Duodenal mucosa (tissue), 2 donors: ENCODE measurements around the gene PARD3B.

Source experiments
- H3K27ac ChIP-seq: one replicate; pipeline ENCODE4 v1.7.0; 2013; ENCODE audit warnings: low read depth, low read length
- H3K27me3 ChIP-seq, 2 donors: one replicate each; pipeline ENCODE4 v1.7.0; 2013; ENCODE audit warnings: low read length in 2 of 2, control low read depth in 1 of 2; ENCODE audit not compliant: insufficient read depth in 2 of 2, control insufficient read depth in 1 of 2
- H3K36me3 ChIP-seq, 2 donors: one replicate each; pipeline ENCODE4 v1.7.0; 2013; ENCODE audit warnings: low read length in 2 of 2, control low read depth in 1 of 2; ENCODE audit not compliant: insufficient read depth in 2 of 2, control insufficient read depth in 1 of 2
- H3K4me1 ChIP-seq, 2 donors: one replicate each; pipeline ENCODE4 v1.7.0; 2013; ENCODE audit warnings: low read length in 2 of 2, control low read depth in 1 of 2; ENCODE audit not compliant: insufficient read depth in 2 of 2, control insufficient read depth in 1 of 2
- H3K4me3 ChIP-seq, 2 donors: one replicate each; pipeline ENCODE4 v1.7.0; 2013; ENCODE audit warnings: low read length in 2 of 2, low read depth in 1 of 2
- H3K9ac ChIP-seq, 2 donors: one replicate each; pipeline ENCODE4 v1.7.0; 2013; ENCODE audit warnings: low read length in 2 of 2, low read depth in 1 of 2
- H3K9me3 ChIP-seq, 2 donors: one replicate each; pipeline ENCODE4 v1.7.0; 2013; ENCODE audit warnings: low read length in 2 of 2, control low read depth in 1 of 2; ENCODE audit not compliant: control insufficient read depth in 1 of 2

The PARD3B gene

GRCh38 chr2:204706939-204707338 lies 161.7 kb downstream of the PARD3B start:
- no peak overlapping the region for H3K9ac ChIP-seq
- no peaks in the 10 kb centered on the region for H3K4me1 ChIP-seq
- H3K4me3 ChIP-seq, result no peak overlapping the region
- H3K27ac ChIP-seq, result no peak overlapping the region
- no peaks in the 10 kb centered on the region for H3K36me3 ChIP-seq
- no peaks in the 10 kb centered on the region for H3K9me3 ChIP-seq
- no peaks in the 10 kb centered on the region for H3K27me3 ChIP-seq

GRCh38 chr2:204713211-204713610 lies 167.9 kb downstream of the PARD3B start:
- Histone ChIP-seq H3K27ac (no peak overlapping the region), H3K9me3 (no peaks in the 10 kb centered on the region), H3K36me3 (no peaks in the 10 kb centered on the region), H3K27me3 (no peaks in the 10 kb centered on the region), H3K4me1 (no peaks in the 10 kb centered on the region), H3K9ac (no peak overlapping the region), H3K4me3 (no peak overlapping the region)

- Histone ChIP-seq H3K9ac (no peak overlapping the region), H3K27me3 (no peaks in the 10 kb centered on the region), H3K36me3 (no peaks in the 10 kb centered on the region), H3K27ac (no peak overlapping the region), H3K9me3 (no peaks in the 10 kb centered on the region), H3K4me1 (no peaks in the 10 kb centered on the region), H3K4me3 (no peak overlapping the region)
These were observed 170.1 kb downstream of the PARD3B start for GRCh38 chr2:204715361-204715760.

DNA sequence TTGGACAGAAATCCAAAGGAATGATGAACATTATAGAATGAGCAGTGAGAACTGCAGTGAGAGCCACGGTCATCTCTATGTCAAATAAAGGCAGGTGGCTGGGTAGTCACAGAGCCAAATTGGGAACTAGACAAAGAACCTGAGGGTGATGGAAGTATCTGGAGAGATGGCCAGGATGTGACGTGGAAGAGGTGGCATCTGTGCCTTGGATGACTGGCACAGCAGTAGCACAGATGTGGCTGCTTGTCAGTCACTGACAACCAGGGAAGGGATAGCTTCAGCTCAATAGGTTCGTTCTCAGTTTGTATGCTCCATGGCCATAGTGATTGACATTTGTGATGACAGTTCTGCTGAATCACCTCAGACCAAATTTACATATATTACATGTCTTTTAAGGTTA lies 172.3 kb downstream of the PARD3B start:
- Histone ChIP-seq H3K9me3 (no peaks in the 10 kb centered on the region), H3K27me3 (no peaks in the 10 kb centered on the region), H3K4me1 (no peaks in the 10 kb centered on the region), H3K27ac (no peak overlapping the region), H3K9ac (no peak overlapping the region), H3K4me3 (no peak overlapping the region), H3K36me3 (no peaks in the 10 kb centered on the region)

GRCh38 chr2:204718607-204719006 lies 173.3 kb downstream of the PARD3B start:
- Histone ChIP-seq H3K27me3 (no peaks in the 10 kb centered on the region), H3K9ac (no peak overlapping the region), H3K4me3 (no peak overlapping the region), H3K27ac (no peak overlapping the region), H3K9me3 (no peaks in the 10 kb centered on the region), H3K36me3 (no peaks in the 10 kb centered on the region), H3K4me1 (no peaks in the 10 kb centered on the region)

GRCh38 chr2:204720874-204721273 lies 175.6 kb downstream of the PARD3B start:
- Histone ChIP-seq H3K4me3 (no peak overlapping the region), H3K27ac (no peak overlapping the region), H3K4me1 (no peaks in the 10 kb centered on the region), H3K9me3 (no peaks in the 10 kb centered on the region), H3K9ac (no peak overlapping the region), H3K27me3 (no peaks in the 10 kb centered on the region), H3K36me3 (no peaks in the 10 kb centered on the region)

GRCh38 chr2:204722207-204722606 lies 176.9 kb downstream of the PARD3B start:
- Histone ChIP-seq H3K27ac (no peak overlapping the region), H3K9ac (no peak overlapping the region), H3K9me3 (no peaks in the 10 kb centered on the region), H3K27me3 (no peaks in the 10 kb centered on the region), H3K36me3 (no peaks in the 10 kb centered on the region), H3K4me3 (no peak overlapping the region), H3K4me1 (peaks cover 5 to 8% of the 10 kb centered on the region in 2 donors)

DNA sequence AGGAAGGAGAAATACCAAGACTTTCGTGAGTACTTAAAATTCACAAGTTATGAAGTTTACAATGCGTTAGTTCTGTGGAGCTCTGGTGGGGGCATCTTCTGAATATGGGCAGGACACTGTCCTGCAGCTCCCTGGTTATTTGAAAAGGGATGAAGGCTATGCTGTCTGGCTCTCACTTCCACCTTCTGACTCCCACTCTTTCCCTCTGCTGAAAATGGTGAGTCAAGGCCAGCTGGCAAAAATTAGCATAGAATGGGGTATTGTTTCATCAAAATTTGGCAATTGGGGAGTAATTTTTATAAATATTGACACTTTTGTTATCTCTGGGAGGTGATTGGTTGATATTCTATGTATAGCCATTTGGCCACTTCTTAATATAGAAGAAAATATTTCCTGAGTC lies 177.4 kb downstream of the PARD3B start:
- no peaks in the 10 kb centered on the region for H3K9me3 ChIP-seq
- no peak overlapping the region for H3K4me3 ChIP-seq
- H3K9ac ChIP-seq, result no peak overlapping the region
- H3K27ac ChIP-seq, result no peak overlapping the region
- H3K36me3 ChIP-seq, result no peaks in the 10 kb centered on the region
- peaks cover 5 to 8% of the 10 kb centered on the region in 2 donors for H3K4me1 ChIP-seq
- no peaks in the 10 kb centered on the region for H3K27me3 ChIP-seq

- Histone ChIP-seq H3K27me3 (no peaks in the 10 kb centered on the region), H3K9me3 (no peaks in the 10 kb centered on the region), H3K36me3 (no peaks in the 10 kb centered on the region), H3K4me1 (peaks cover 5 to 8% of the 10 kb centered on the region in 2 donors), H3K4me3 (no peak overlapping the region), H3K9ac (no peak overlapping the region), H3K27ac (no peak overlapping the region)
These were observed 180.6 kb downstream of the PARD3B start for GRCh38 chr2:204725693-204726360.

DNA sequence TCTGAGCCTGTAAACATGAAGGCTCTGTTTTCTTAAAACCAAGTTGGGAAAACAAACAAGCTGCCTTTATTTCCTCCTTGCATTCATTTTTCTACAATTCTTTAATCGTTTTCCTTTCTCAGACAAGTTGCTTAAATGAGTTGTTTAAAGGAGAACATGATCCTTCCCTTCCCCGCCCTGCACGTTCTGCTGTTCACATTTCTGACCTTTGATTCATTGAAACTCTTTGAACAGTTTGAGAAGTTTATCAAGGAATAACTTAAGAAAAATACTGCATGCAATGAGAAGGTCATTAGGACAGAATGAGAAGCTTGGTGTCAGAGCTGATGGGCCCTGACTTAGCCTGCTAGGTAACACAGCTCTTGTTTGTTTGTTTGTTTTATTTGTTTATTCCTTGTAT lies 181.6 kb downstream of the PARD3B start:
- Histone ChIP-seq H3K4me3 (no peak overlapping the region), H3K36me3 (no peaks in the 10 kb centered on the region), H3K9me3 (no peaks in the 10 kb centered on the region), H3K27me3 (no peaks in the 10 kb centered on the region), H3K9ac (no peak overlapping the region), H3K4me1 (peaks cover 5 to 8% of the 10 kb centered on the region in 2 donors), H3K27ac (no peak overlapping the region)

- Histone ChIP-seq H3K36me3 (no peaks in the 10 kb centered on the region), H3K4me1 (peaks cover 5 to 8% of the 10 kb centered on the region in 2 donors), H3K27me3 (no peaks in the 10 kb centered on the region), H3K4me3 (no peak overlapping the region), H3K27ac (no peak overlapping the region), H3K9me3 (no peaks in the 10 kb centered on the region), H3K9ac (no peak overlapping the region)
These were observed 182.1 kb downstream of the PARD3B start for GRCh38 chr2:204727368-204727767.
